SH-SY5Y (cell line): ENCODE data around the gene ARRDC2.

Experiments
- GATA2 ChIP-seq: IDR thresholded peaks from 2 replicates; pipeline ENCODE4 v1.6.1; 2011; ENCODE audit warnings: mild to moderate bottlenecking, low read depth, low read length
- GATA3 ChIP-seq: IDR thresholded peaks from 2 replicates; pipeline ENCODE4 v1.6.1; 2011; ENCODE audit warnings: low read depth, mild to moderate bottlenecking, low read length, moderate library complexity

ARRDC2 gene

GRCh38 chr19:17977021-17977420 lies 30.9 kb upstream of the ARRDC2 start:
- no peak for TF ChIP-seq GATA2
- no peak for TF ChIP-seq GATA3

- no peak for TF ChIP-seq GATA2
- no peak for TF ChIP-seq GATA3
These were observed 30.5 kb upstream of the ARRDC2 start for GRCh38 chr19:17977488-17977887.

DNA sequence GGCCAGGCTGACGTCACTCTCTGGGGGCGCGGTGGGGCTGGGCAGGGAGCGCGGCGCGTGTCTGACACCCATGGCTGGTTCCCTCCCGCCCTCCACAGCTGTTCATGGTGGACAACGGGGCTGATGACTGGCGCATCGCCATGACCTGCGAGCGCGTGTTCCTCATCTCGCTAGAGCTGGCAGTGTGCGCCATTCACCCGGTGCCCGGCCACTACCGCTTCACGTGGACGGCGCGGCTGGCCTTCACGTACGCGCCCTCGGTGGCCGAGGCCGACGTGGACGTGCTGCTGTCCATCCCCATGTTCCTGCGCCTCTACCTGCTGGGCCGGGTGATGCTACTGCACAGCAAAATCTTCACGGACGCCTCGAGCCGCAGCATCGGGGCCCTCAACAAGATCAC lies 26.4 kb upstream of the ARRDC2 start:
- TF ChIP-seq GATA2 (no peak), GATA3 (no peak)

DNA sequence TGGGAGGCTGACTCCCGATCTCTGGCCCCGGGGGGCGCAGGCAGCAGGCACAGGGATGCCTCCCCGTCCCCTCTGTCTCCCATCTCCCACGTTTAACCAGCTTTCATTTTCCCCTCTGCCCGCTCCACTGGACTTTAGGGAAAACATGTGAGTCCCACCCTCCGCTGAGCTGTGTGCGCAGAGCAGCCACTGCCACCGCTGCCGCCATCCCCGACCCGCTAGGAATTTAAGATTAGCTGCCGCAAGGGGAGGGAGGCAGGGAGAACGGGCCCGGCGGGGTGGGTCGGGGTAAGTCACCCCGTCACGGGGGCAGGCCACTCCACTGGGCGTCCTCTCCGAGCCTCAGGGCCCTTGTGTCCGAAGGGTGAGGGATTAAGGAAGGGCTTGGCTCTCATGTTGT lies 25.5 kb upstream of the ARRDC2 start:
- TF ChIP-seq GATA2 (no peak), GATA3 (no peak)

DNA sequence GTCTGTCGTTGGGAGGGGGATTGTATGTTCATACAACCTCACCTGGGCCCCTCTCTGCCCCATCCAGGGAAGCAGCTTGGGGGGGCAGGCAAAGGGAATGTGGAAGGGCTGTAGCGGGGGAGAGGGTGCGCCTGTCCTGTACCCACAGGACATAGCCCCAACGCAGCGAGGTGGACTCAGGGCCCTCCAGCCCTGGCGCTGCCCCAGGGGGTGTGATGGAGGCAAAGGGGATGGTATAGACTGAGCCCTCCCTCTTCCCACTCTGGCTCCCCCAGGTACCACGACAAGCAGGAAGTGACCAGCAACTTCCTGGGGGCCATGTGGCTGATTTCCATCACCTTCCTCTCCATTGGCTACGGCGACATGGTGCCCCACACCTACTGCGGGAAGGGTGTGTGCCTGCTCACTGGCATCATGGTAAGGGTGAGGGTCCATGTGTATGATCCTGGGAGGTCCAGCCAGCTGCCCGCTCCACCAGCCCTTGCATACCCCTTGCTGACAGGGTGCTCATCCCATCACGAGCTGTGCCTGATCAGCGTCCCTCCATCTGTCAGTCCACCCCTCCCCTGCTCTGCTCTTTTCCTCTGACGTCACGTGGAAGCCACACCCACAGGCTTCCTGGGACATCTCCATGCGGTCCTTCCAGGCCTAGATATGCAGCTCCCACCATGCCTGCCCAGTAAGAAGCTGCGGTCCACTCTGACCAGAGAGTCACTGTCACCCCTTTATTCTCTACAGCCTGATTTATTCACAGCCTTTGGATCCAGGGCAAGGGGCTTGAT lies 22.7 kb upstream of the ARRDC2 start:
- TF ChIP-seq GATA3 = no peak
- no peak for TF ChIP-seq GATA2

DNA sequence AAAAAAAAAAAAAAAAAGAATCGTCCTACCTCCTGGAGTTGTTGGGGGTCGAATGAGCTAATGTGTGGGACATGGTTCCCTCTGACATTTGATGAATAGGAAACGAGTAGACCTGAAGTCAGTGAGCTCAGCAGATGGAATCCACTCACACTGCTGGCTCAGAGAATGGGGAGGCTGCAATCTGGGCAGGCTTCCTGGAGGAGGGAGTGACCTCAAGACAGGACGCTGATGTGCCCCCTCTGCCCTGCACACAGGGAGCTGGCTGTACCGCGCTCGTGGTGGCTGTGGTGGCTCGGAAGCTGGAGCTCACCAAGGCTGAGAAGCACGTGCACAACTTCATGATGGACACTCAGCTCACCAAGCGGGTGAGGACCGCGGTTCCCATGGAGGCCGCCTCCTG lies 19.8 kb upstream of the ARRDC2 start:
- TF ChIP-seq GATA2 = no peak
- no peak for TF ChIP-seq GATA3

- TF ChIP-seq GATA2 (no peak), GATA3 (no peak)
These were observed 18.4 kb upstream of the ARRDC2 start for GRCh38 chr19:17989425-17990094.

DNA sequence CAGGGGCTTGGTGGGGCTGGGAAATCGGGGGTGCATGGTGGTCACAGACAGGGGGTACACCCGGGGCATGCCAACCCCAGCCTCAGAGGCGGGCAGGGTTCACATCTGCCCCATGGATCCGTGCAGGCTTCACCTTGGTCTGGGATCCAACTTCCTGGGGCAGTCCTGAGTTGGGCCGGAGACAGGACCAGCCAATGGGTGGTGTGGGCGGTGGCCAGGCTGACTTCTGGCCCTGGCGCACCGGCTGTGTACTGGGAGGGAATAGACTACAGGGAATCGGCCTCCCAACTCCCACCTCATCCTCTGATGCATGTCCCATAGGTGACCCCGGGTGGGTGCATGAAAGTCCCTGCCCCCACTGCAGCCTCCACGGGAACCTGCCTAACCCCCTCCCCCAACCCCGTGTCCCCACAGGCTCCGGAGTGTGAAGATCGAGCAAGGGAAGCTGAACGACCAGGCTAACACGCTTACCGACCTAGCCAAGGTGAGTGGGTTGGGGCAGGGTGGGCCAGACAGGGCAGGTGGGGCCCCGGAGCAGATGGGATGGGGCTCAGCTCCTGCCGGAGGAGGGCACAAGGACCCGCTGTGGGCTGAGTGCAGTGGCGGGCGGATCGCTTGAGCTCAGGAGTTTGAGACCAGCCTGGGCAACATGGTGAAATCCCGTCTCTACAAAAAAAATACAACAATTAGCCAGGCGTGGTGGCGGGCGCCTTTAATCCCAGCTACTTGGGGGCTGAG lies 14.7 kb upstream of the ARRDC2 start:
- TF ChIP-seq GATA2 (no peak), GATA3 (no peak)

GRCh38 chr19:17996826-17997316 lies 11.1 kb upstream of the ARRDC2 start:
- TF ChIP-seq GATA2 = no peak
- TF ChIP-seq GATA3 = no peak

DNA sequence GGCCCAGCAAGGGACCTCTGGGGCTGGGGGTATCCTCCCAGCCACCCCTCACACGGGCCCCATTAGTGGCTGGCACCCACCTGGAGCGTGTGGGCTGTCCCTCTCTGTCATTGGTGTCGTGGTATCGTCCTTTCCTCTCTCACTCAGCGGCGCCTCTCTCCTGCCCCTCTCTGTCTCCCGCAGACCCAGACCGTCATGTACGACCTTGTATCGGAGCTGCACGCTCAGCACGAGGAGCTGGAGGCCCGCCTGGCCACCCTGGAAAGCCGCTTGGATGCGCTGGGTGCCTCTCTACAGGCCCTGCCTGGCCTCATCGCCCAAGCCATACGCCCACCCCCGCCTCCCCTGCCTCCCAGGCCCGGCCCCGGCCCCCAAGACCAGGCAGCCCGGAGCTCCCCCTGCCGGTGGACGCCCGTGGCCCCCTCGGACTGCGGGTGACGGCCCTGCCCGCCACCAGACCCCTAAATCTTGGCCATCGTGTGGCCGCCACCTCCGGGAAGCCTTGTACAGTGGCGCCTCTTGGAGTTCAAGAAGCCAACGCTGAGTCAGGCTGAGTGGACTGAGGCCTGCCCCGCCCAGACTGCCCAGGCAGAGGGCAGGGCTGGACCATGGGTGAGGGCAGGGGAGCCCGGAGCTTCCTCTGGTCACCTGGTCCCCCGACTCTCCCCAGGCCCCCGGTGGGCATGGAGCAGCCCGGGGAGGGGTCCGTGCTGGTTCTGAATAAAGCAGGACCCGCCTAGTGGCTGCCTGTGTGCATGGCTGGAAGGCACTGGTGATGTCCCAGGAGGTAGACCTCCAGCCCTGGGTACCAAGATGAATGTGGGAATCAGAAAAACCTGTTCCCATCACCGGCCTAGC lies 9.8 kb upstream of the ARRDC2 start:
- TF ChIP-seq GATA2 (no peak), GATA3 (no peak)

GRCh38 chr19:17998827-17999150 lies 9.2 kb upstream of the ARRDC2 start:
- TF ChIP-seq GATA2 (no peak), GATA3 (no peak)

DNA sequence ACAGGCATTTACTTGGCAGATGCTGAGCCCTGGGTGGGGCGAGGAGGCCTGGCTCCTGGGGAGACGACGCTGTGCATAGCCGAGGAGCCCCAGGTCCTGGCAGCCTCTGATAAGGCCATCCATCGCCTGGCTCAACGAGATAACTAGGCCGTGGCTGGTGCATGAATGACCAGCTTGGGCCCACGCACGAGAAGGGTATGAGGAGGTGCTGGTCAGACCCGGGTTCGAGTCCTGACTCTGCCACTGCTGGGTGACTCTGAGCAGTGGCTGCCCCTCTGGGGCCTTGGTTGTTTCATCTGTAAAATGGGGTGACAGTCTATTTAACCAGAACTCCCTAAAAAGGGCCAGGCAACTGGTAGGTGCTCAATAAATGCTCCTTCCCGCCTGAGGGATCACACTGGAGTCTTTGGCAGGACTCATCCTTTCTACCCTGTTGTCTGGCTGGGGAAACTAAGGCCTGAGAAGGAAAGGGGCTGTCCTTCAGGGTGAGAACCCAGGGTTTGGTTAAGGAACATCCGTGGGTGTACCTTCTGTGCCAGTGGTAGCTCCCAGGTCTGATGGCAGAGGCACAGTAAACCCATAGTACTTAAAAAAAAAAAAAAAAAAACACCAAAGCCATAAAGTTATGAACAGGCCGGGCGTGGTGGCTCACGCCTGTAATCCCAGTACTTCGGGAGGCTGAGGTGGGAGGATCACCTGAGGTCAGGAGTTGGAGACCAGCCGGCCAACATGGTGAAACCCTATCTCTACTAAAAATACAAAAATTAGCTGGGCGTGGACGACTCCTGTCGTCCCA lies 8.1 kb upstream of the ARRDC2 start:
- TF ChIP-seq GATA3 (no peak), GATA2 (no peak)

DNA sequence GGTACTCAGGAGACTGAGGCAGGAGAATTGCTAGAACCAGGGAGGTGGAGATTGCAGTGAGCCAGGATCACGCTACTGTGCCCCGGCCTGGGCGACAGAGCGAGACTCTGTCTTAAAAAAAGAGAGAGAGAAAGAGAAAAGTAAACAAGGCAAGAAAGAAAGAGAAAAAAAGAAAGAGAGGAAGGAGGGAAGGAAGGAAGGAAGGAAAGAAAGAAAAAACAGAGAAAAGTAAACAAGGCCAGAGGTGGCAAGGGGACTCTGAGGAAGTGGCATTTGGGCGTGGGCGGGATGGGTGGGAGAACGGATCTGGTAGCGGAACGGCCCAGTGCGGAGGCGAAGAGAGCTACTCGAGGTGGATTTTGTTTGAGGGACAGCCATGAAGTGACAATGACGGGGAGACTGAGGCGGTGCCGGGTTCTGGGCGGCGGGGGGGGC lies 7.5 kb upstream of the ARRDC2 start:
- TF ChIP-seq GATA2 = no peak
- no peak for TF ChIP-seq GATA3
